BJ (cell line): ENCODE results near the gene OXSR1. TPM values are rescaled to one million over a fixed set of nuclear protein-coding genes. Genes with fewer than 3 reads are reported as not detected.

Experiments
- CTCF ChIA-PET: fragments of 350-600 bp; formaldehyde crosslinking; extraction: SDS; loops from one replicate; lab custom pipeline; 2021; ENCODE audit warnings: antibody characterized with exemption, inconsistent platforms; lab: Yijun Ruan, JAX
- POLR2A ChIA-PET: fragments of 300-600 bp; sonication (Branson Sonifier 250); formaldehyde crosslinking; extraction: SDS; loops from one replicate; lab custom pipeline; 2021; ENCODE audit warnings: antibody characterized with exemption; lab: Charles Lee
- DNase-seq: peaks from one replicate; pipeline ENCODE4 v3.0.0-alpha.2; 2011; ENCODE audit warnings: low read depth
- H3K27me3 ChIP-seq: 2 replicates; pipeline ENCODE4 v1.6.0; 2011; ENCODE audit warnings: low read length; ENCODE audit not compliant: control insufficient read depth, insufficient read depth
- H3K36me3 ChIP-seq: 2 replicates; pipeline ENCODE4 v1.5.1; 2011; ENCODE audit warnings: low read length; ENCODE audit not compliant: control insufficient read depth, insufficient read depth
- H3K4me3 ChIP-seq: 2 replicates; pipeline ENCODE4 v1.5.1; 2011; ENCODE audit warnings: low read depth, mild to moderate bottlenecking, control low read depth, low read length
- CTCF ChIP-seq: IDR thresholded peaks from 2 replicates; pipeline ENCODE4 v1.5.1; 2011; ENCODE audit warnings: low read depth, mild to moderate bottlenecking, control low read depth, inconsistent platforms, low read length, moderate library complexity; ENCODE audit not compliant: insufficient read depth
- polyA plus RNA-seq: library from polyadenylated mRNA; depleted of rRNA; stranded (reverse); fragments of >200 nt; gene quantifications from 2 replicates; pipeline ENCODE4 v1.2.3, GENCODE V29; 2011

Gene OXSR1
- polyA plus RNA-seq, 1 experiment: 27.6 TPM

GRCh38 chr3:38274864-38275649 is 109.7 kb downstream of the OXSR1 start:
- no peak for TF ChIP-seq CTCF
- Histone ChIP-seq H3K27me3 (no peaks in the 10 kb centered on the region), H3K36me3 (peaks cover 7% of the 10 kb centered on the region), H3K4me3 (no peak overlapping the region)
- ChIA-PET POLR2A (no interaction called here), CTCF (interaction anchor here (0.6 to 1.3 kb wide), 2 partner anchors 44 to 205 kb away, joined by 3 read pairs; no protein-coding TSS in a partner anchor)
- no peak for DNase-seq

GRCh38 chr3:38275658-38276057 is 110.3 kb downstream of the OXSR1 start:
- ChIA-PET POLR2A (no interaction called here), CTCF (interaction anchor here (0.6 to 1.3 kb wide), 2 partner anchors 45 to 205 kb away, joined by 3 read pairs; no protein-coding TSS in a partner anchor)
- H3K27me3 ChIP-seq: no peaks in the 10 kb centered on the region
- no peak for DNase-seq
- TF ChIP-seq CTCF: no peak
- H3K4me3 ChIP-seq: no peak overlapping the region
- peaks cover 7% of the 10 kb centered on the region for H3K36me3 ChIP-seq

- H3K36me3 ChIP-seq: peaks cover 7% of the 10 kb centered on the region
- H3K27me3 ChIP-seq: no peaks in the 10 kb centered on the region
- DNase-seq: no peak
- no peak for TF ChIP-seq CTCF
- H3K4me3 ChIP-seq: no peak overlapping the region
- ChIA-PET POLR2A (no interaction called here), CTCF (interaction anchor here (1.0 to 1.3 kb wide), 2 partner anchors 22 to 204 kb away, joined by 3 read pairs; no protein-coding TSS in a partner anchor)
These were observed 111.0 kb downstream of the OXSR1 start for GRCh38 chr3:38276081-38276916.

DNA sequence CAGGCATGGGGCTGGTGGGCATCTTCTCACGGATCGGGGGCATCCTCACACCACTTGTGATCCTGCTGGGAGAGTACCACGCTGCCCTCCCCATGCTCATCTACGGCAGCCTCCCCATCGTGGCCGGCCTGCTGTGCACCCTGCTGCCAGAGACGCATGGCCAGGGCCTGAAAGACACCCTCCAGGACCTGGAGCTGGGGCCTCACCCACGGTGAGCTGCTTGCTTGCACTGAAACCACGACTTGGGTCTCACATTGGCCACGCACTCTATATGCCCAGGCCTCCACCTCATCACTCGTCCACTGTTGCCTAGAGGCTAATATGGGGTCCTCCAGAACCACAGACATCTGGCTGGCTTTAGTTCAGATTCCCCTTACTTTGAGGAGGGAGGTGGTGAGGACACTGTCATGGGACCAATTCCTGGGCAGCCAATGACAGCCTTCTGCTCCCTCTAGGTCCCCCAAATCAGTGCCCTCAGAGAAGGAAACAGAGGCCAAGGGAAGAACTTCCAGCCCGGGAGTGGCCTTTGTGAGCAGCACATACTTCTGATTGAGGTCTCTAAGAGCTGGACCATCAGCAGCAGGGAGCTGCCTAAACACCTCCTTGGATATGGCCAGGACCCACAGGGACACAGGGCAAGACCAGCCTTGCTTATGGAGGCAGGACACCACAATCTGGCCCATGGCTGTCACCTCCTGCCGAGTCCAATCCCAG is 111.7 kb downstream of the OXSR1 start:
- POLR2A ChIA-PET: no interaction called here
- no peak overlapping the region for H3K4me3 ChIP-seq
- H3K27me3 ChIP-seq: no peaks in the 10 kb centered on the region
- peaks cover 7% of the 10 kb centered on the region for H3K36me3 ChIP-seq
- no peak for TF ChIP-seq CTCF
- DNase-seq: no peak
- CTCF ChIA-PET: interaction anchor here (0.8 to 1.0 kb wide), 2 partner anchors 21 to 70 kb away, joined by 3 read pairs; partner anchors contain the start of gene XYLB
